T-helper 2 cell treated with Interferon-gamma antibody and Interleukin-4, amounts not matched to agents 5 μg/mL and 100 μg/mL, for 36 hours (primary cell): ENCODE measurements around the gene RBBP9.
"Not testable (repeated sequence)": the region's sequence is repeated elsewhere in the genome, so short reads cannot be mapped to it uniquely, and the experiment has no call there.

Experiments used
- DNase-seq: peaks from one replicate; pipeline ENCODE4 v3.0.0; 2021; ENCODE audit warnings: low spot score
- H3K27ac Mint-ChIP-seq: one replicate; pipeline ENCODE4 v1.8.0; 2021; ENCODE audit warnings: mild to moderate bottlenecking, mixed read lengths
- H3K27me3 Mint-ChIP-seq: one replicate; pipeline ENCODE4 v1.8.0; 2021; ENCODE audit warnings: low read depth, mixed read lengths
- H3K36me3 Mint-ChIP-seq: one replicate; pipeline ENCODE4 v1.8.0; 2021; ENCODE audit warnings: low read depth, mixed read lengths
- H3K4me1 Mint-ChIP-seq: one replicate; pipeline ENCODE4 v1.8.0; 2021; ENCODE audit warnings: low read depth, mixed read lengths
- H3K4me3 Mint-ChIP-seq: one replicate; pipeline ENCODE4 v1.8.0; 2022; ENCODE audit warnings: mild to moderate bottlenecking, moderate library complexity, mixed read lengths
- H3K9me3 Mint-ChIP-seq: one replicate; pipeline ENCODE4 v1.8.0; 2021; ENCODE audit warnings: mixed read lengths

The RBBP9 gene

GRCh38 chr20:18496740-18497592, at the start of gene RBBP9:
RBBP9 (minus strand) TSS chr20:18497225; CDS start chr20:18497167, 58 bp downstream.
- Mint-ChIP-seq H3K4me1 (peaks cover 18% of the 10 kb centered on the region), H3K27me3 (no peaks in the 10 kb centered on the region), H3K4me3 (peak within 1 kb of the TSS; percentile 98), H3K36me3 (peaks cover 10% of the 10 kb centered on the region), H3K27ac (peak within 1 kb of the TSS; percentile 82), H3K9me3 (no peaks in the 10 kb centered on the region)
- DNase-seq = peak; percentile 74

GRCh38 chr20:18545566-18545965, 48.5 kb upstream of the RBBP9 start:
- H3K27ac Mint-ChIP-seq = no peak overlapping the region
- H3K4me1 Mint-ChIP-seq = peaks cover 5% of the 10 kb centered on the region
- H3K9me3 Mint-ChIP-seq = no peaks in the 10 kb centered on the region
- H3K4me3 Mint-ChIP-seq = no peak overlapping the region
- H3K27me3 Mint-ChIP-seq = no peaks in the 10 kb centered on the region
- DNase-seq = no peak
- H3K36me3 Mint-ChIP-seq = peaks cover 48% of the 10 kb centered on the region

- Mint-ChIP-seq H3K27me3 (no peaks in the 10 kb centered on the region), H3K9me3 (no peaks in the 10 kb centered on the region), H3K36me3 (peaks cover 52% of the 10 kb centered on the region), H3K27ac (no peak overlapping the region), H3K4me1 (peaks cover 5% of the 10 kb centered on the region), H3K4me3 (no peak overlapping the region)
- no peak for DNase-seq
Observed at GRCh38 chr20:18543932-18544331, 46.9 kb upstream of the RBBP9 start.

GRCh38 chr20:18543216-18543615, 46.2 kb upstream of the RBBP9 start:
- DNase-seq = no peak
- Mint-ChIP-seq H3K4me3 (no peak overlapping the region), H3K9me3 (no peaks in the 10 kb centered on the region), H3K36me3 (peaks cover 54% of the 10 kb centered on the region), H3K27me3 (no peaks in the 10 kb centered on the region), H3K4me1 (peaks cover 5% of the 10 kb centered on the region), H3K27ac (no peak overlapping the region)

GRCh38 chr20:18541741-18542140, 44.7 kb upstream of the RBBP9 start:
- Mint-ChIP-seq H3K27me3 (no peaks in the 10 kb centered on the region), H3K9me3 (peaks cover 2% of the 10 kb centered on the region), H3K4me1 (peaks cover 5% of the 10 kb centered on the region), H3K27ac (no peak overlapping the region), H3K36me3 (peaks cover 61% of the 10 kb centered on the region), H3K4me3 (no peak overlapping the region)
- no peak for DNase-seq

- H3K4me1 Mint-ChIP-seq = peaks cover 4% of the 10 kb centered on the region
- H3K27me3 Mint-ChIP-seq = no peaks in the 10 kb centered on the region
- no peak for DNase-seq
- H3K27ac Mint-ChIP-seq = no peak overlapping the region
- H3K9me3 Mint-ChIP-seq = peaks cover 4% of the 10 kb centered on the region
- H3K36me3 Mint-ChIP-seq = peaks cover 62% of the 10 kb centered on the region
- no peak overlapping the region for H3K4me3 Mint-ChIP-seq
Observed at GRCh38 chr20:18537651-18538050, 40.6 kb upstream of the RBBP9 start.

- no peak for DNase-seq
- H3K27ac Mint-ChIP-seq = no peak overlapping the region
Observed at GRCh38 chr20:18533978-18534644, 37.1 kb upstream of the RBBP9 start.

GRCh38 chr20:18533491-18533890, 36.5 kb upstream of the RBBP9 start:
- Mint-ChIP-seq H3K27ac (no peak overlapping the region), H3K4me1 (no peaks in the 10 kb centered on the region)
- no peak for DNase-seq

More at GRCh38 chr20:18533978-18534644, 37.1 kb upstream of the RBBP9 start:
- Mint-ChIP-seq H3K4me3 (no peak overlapping the region), H3K36me3 (peaks cover 72% of the 10 kb centered on the region), H3K4me1 (no peaks in the 10 kb centered on the region), H3K9me3 (peaks cover 4% of the 10 kb centered on the region), H3K27me3 (no peaks in the 10 kb centered on the region)

GRCh38 chr20:18532626-18533025, 35.6 kb upstream of the RBBP9 start:
- peaks cover 4% of the 10 kb centered on the region for H3K9me3 Mint-ChIP-seq
- H3K4me3 Mint-ChIP-seq = no peak overlapping the region
- peaks cover 74% of the 10 kb centered on the region for H3K36me3 Mint-ChIP-seq
- no peaks in the 10 kb centered on the region for H3K4me1 Mint-ChIP-seq
- no peak for DNase-seq
- H3K27ac Mint-ChIP-seq = no peak overlapping the region
- no peaks in the 10 kb centered on the region for H3K27me3 Mint-ChIP-seq

More at GRCh38 chr20:18533491-18533890, 36.5 kb upstream of the RBBP9 start:
- H3K27me3 Mint-ChIP-seq = no peaks in the 10 kb centered on the region
- H3K36me3 Mint-ChIP-seq = peaks cover 73% of the 10 kb centered on the region
- peaks cover 4% of the 10 kb centered on the region for H3K9me3 Mint-ChIP-seq
- no peak overlapping the region for H3K4me3 Mint-ChIP-seq

GRCh38 chr20:18529041-18529440, 32.0 kb upstream of the RBBP9 start:
- Mint-ChIP-seq H3K4me3 (no peak overlapping the region), H3K27me3 (no peaks in the 10 kb centered on the region), H3K9me3 (no peaks in the 10 kb centered on the region), H3K27ac (no peak overlapping the region), H3K36me3 (peaks cover 72% of the 10 kb centered on the region), H3K4me1 (no peaks in the 10 kb centered on the region)
- DNase-seq = no peak

GRCh38 chr20:18527836-18528235, 30.8 kb upstream of the RBBP9 start:
- Mint-ChIP-seq H3K4me1 (no peaks in the 10 kb centered on the region), H3K27me3 (no peaks in the 10 kb centered on the region), H3K9me3 (no peaks in the 10 kb centered on the region), H3K36me3 (peaks cover 67% of the 10 kb centered on the region), H3K27ac (no peak overlapping the region), H3K4me3 (no peak overlapping the region)
- no peak for DNase-seq

- Mint-ChIP-seq H3K27ac (no peak overlapping the region), H3K4me3 (no peak overlapping the region), H3K27me3 (no peaks in the 10 kb centered on the region), H3K36me3 (peaks cover 62% of the 10 kb centered on the region), H3K4me1 (no peaks in the 10 kb centered on the region), H3K9me3 (no peaks in the 10 kb centered on the region)
- no peak for DNase-seq
Observed at GRCh38 chr20:18527339-18527738, 30.3 kb upstream of the RBBP9 start.

GRCh38 chr20:18526761-18527160, 29.7 kb upstream of the RBBP9 start:
- H3K4me3 Mint-ChIP-seq, H3K9me3 Mint-ChIP-seq, H3K27ac Mint-ChIP-seq, DNase-seq, H3K4me1 Mint-ChIP-seq, H3K27me3 Mint-ChIP-seq: not testable (repeated sequence)
- H3K36me3 Mint-ChIP-seq = peaks cover 57% of the 10 kb centered on the region

GRCh38 chr20:18524646-18525045, 27.6 kb upstream of the RBBP9 start:
- H3K4me1 Mint-ChIP-seq = no peaks in the 10 kb centered on the region
- no peak overlapping the region for H3K27ac Mint-ChIP-seq
- no peaks in the 10 kb centered on the region for H3K9me3 Mint-ChIP-seq
- peaks cover 42% of the 10 kb centered on the region for H3K36me3 Mint-ChIP-seq
- no peak for DNase-seq
- H3K27me3 Mint-ChIP-seq = no peaks in the 10 kb centered on the region
- H3K4me3 Mint-ChIP-seq = no peak overlapping the region
